Measurements from ENCODE around the gene DIPK1A.

The DIPK1A gene

DNA sequence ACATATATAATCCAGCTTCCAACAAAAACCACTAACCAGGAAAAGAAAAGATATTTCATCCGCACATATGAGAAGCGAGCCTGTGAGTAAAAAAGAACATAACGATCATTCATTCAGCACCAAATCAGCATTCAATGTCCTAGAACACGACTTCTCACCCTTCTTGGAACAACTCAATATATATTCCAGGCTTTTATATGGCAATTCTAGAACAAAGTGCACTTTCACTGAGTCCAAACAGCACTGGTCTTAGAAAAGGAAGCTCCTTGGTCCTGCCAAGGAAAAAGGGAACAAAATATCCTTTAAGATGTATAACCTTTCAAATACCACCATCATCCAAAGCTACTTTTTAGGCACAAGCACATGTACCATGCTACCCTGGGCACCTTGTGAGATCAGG, 84.9 kb downstream of the DIPK1A start:
- no peak for DNase-seq (ENCODE audit: low spot score)

DNA sequence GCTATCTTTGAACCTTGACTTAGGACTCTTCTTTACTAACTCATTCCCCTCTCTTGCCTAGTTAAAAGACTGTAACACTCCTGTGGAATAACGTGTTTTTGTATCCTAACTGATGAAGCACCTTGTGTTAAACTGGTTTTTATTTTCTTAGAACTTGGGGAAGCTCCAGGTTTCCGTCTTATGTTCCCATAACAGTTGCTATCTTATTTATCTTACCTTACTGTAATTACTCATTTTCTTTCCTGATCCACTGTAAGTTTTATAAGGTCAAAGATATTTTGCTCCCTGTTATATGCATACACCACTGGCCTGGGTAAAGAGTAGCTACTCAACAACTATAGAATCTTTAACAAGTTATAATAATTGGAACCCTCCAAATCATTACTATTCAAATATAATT, 86.3 kb downstream of the DIPK1A start:
- DNase-seq (ENCODE audit: low spot score) = no peak

DNA sequence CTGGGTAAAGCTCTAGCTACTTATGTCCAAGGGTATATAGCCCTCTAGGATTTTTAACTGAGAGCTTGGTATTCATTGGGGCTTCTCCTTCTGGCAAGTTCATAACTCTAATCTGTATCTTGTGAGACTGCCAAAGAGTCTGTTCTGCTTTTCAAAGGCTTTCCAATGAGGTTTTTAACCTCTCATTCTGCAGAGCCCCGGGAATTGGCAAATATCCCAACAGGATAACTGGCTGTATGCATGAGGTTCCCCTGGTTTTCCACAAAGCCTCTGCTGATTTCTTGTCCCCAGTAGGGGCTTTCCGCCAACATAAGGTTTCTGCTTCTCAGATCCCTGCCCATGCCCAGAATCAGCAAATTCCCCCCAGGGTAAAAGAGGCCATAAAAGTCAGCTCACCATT, 88.5 kb downstream of the DIPK1A start:
- DNase-seq (ENCODE audit: low spot score) = no peak

DNA sequence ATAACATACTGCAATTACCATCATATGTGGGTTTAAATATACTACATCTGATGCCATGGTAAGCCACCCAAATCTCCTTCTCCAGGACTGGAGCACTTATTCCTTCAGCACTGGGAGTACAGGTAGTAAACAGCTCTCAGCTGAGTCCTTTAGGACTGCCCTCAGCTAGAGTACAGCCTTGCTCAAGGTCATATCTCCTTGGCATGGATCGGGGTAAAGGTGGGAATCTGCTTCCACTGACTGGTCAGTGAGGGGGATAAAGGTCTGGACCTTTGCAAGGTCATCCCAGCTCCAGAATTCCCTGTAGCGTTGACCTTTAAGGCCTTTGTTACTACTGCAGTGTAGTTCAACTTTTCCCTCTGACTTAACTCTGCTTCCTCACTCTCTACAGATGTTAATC, 90.7 kb downstream of the DIPK1A start:
- no peak for DNase-seq (ENCODE audit: low spot score)

- no peak for DNase-seq (ENCODE audit: low spot score)
These were observed 97.1 kb downstream of the DIPK1A start for GRCh38 chr1:92864131-92864530.

DNA sequence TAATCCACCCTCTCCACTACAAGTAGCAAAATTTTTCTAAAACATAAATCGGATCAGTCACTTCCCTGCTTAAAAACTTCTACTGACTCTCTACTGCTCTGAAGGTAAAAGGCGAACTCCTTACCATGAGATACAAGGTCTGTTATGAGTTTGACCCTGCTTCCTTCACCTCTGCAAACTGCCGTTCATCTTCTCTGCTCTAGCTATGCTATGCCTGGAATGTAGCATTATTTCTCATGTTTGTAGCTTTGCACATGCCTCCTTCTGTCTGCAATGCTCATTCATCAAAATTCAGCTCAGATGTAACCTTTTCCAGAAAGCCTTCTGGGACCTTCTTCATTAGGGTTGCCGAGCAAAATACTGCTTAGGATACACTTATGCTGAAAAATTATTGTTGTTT, 98.7 kb downstream of the DIPK1A start:
- DNase-seq (ENCODE audit: low spot score) = no peak

- DNase-seq (ENCODE audit: low spot score) = no peak
These were observed 101.7 kb downstream of the DIPK1A start for GRCh38 chr1:92859400-92860039.

GRCh38 chr1:92858564-92859399, 102.5 kb downstream of the DIPK1A start:
- DNase-seq (ENCODE audit: low spot score) = no peak

DNA sequence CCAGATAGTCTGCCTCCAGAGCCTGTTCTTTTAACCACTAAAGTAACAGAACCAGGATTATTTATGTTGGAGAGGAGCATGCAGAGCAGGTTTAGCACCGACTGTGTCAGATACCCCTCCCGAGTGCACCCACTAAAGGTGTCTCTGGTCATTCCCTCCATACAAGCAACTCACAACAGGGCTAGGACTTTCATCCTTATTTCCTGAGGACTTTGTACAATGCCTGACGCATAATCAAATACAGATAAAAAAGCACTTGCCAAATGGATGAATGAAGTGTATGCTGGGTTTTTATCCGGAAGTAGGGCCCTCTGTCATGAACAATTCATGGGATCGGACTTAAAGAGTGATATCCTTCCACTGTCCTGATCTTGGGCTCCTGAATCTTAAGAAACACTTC, 103.4 kb downstream of the DIPK1A start:
- no peak for DNase-seq (ENCODE audit: low spot score)

DNA sequence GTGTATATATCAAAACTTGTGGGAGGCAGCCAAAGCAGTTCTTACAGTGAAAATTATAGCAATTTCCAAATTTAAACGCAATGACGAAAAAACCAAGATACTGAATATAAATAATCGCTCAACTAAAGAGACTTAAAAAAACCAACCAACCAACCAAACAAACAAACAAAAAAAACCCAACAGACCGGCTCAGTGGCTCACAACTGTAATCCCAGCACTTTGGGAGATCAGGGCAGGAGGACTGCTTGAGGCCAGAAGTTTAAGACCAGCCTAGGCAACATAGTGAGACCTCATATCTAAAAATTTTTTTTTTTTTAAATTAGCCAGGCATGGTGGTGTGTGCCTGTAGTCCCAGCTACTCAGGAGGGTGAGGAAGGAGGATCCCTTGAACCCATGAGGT, 106.0 kb downstream of the DIPK1A start:
- no peak for DNase-seq (ENCODE audit: low spot score)

DNA sequence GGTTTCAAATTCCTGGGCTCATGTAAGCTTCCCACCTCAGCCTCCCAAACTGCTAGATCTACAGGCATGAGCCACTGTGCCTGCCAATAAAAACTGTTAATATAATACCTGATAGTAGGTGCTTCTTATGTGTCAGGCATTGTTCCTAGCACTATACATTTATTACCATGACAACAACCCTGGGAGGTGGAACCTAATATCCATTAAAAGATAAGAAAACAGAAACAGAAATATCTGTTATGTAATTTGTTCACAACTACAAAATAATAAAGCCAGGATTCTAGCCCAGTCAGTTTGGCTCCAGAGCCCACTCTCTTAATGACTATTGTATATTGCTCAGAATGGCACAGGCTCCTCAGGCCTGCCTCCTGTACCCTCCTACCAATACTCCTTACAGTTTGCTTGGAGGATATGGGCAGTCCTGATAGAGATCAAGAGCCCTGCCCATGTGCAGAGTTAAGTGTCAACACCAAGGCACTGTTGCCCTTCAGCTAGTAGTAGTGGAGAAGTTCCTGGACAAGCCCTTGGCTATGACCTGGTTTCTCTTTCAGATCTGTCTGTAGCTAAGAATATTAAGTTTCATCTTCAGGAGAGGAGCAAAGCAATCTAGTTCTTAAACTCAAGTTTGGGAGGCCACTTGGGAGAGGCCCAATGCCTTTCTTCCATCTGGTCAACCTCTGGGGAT, 107.0 kb downstream of the DIPK1A start:
- no peak for DNase-seq (ENCODE audit: low spot score)

DNA sequence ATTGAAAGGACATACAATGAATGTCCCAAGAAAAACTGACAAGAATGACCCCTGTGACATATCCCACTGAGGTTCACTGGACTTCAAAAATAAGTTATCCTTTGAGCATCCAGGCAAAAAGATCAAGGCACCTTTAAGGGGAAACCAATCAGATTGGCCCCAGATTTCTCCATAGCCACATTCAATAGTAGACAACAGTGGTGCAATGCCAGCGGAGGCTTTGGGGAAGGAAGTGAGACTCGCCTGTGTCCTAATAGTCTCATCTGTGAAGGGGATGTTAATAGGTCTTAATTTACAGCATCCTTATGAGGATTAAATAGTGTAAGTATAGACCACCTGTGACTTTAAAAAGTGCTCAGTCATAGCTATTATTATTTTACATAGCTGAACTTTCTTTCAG, 108.0 kb downstream of the DIPK1A start:
- DNase-seq (ENCODE audit: low spot score) = no peak

DNA sequence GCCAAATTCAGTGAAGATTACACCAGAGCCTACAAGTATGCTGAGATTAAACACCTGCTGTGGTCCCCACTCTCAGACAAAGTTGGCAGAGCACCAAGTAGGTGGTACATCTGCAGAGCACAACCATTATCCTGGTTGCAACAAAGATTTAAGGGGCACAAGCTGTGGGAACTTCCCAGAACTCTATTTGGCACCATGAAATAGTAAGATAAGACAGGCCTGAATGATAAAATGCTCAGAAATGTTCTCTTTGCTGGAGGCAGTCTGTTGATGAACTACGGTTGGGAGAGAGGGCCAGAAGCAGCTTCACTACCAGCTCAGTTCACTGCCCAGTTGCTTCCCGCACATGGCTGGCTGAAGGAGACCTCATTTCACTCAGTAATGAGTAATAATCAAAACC, 109.5 kb downstream of the DIPK1A start:
- no peak for DNase-seq (ENCODE audit: low spot score)

GRCh38 chr1:92850019-92850418, 111.2 kb downstream of the DIPK1A start:
- DNase-seq (ENCODE audit: low spot score) = no peak

GRCh38 chr1:92848201-92848600, 113.1 kb downstream of the DIPK1A start:
- DNase-seq (ENCODE audit: low spot score) = no peak

DNA sequence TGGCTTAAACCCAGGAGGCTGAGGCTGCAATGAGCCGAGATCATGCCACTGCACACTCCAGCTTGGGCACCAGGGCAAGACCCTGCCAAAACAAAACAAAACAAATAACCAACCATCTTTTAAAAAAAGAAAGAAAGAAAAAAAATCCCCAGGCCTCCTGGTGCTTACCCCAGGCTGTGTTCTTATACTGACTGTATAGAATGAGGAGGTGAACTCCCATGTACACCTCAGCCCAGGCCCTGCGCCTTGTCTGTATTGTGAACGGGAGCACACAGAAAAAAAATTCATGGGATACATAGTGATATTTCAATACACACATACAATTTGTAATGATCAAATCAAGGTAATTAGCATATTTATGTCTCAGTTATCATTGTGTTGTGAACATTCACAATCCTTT, 115.4 kb downstream of the DIPK1A start:
- DNase-seq (ENCODE audit: low spot score) = no peak

- no peak for DNase-seq (ENCODE audit: low spot score)
These were observed 116.8 kb downstream of the DIPK1A start for GRCh38 chr1:92844439-92844838.

DNA sequence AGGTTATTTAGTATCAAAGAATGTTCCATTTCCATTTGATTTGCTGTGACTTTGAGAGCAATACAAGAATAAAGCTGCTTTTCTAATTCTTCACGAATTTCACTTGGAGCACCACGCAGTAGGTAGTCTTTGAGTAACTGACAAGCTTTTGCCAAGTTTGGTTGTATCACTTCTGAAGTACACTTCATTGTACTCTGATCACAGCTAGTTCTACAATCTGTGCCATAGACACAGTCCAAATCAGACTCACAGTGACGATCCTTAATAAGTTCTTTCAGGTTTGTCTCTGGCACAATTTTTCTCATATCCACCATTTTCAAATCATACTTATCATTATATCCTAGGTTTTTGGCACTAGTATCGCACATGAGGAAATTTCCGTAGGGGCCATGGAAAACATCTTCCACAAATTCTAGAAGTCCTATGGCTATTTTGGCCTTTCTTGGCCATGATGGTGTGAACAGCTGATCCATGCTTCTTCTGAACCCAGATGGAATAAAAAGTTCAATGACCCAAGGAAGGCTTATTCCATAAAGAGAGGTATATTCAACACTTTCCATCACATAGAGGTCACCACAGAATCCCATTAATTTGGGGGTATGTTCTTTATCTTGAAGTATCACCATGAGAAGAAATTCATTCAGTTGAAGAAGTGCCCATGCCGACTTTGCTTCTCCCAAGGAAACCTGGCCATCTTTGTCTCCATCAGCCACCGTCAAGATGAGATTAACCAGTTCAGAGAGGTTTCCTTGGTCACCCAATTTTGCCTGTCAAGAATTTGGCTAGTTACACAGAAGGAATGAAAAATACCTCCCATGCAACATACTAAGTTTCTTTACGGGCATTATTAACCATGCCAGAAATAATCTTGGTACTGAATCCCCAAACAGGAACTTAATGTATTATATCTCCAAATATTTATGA, 117.6 kb downstream of the DIPK1A start:
- no peak for DNase-seq (ENCODE audit: low spot score)

DNA sequence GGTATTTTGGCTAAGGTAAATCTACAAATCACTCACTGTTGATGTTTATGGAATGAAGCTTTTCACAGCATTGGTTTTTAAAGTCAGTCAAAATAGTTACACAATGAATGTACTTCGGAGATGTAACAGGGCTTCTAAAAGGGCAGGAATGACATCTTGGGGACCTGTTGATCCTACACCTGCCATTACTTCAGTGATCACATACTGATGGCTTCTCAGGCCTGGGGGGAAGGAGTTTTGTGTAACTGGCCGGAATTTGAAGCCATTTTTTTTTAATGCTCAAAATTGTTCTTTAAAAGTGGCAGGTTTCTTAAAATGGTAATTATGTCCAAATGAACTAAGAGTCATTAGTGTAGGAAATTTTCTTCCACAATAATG, 118.2 kb downstream of the DIPK1A start:
- no peak for DNase-seq (ENCODE audit: low spot score)

GRCh38 chr1:92842082-92843045, 118.9 kb downstream of the DIPK1A start:
- DNase-seq (ENCODE audit: low spot score) = no peak

DNA sequence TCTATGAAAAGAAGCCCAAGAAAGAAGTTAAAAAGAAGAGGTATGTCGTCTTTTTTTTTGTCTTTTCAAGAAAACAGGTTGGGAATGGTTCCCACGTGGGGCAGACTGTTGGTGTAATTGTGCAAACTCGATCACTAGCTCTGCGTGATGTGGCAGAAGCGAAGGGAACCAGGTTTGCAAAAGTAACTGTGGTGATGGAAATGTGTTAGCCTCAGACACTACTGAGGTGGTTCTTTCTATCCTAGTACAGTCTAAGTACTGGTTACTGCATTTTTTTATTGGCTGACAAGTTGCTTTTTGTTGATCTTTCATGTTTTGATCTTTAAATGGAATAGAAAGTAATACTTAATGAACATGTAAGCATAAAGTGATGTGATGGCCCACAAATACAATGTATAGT, 120.7 kb downstream of the DIPK1A start:
- DNase-seq (ENCODE audit: low spot score) = no peak
